ENCODE data around the gene NPPB.
A peak's percentile ranks its signal among the peaks of the same experiment; 100 is the strongest.

DNA sequence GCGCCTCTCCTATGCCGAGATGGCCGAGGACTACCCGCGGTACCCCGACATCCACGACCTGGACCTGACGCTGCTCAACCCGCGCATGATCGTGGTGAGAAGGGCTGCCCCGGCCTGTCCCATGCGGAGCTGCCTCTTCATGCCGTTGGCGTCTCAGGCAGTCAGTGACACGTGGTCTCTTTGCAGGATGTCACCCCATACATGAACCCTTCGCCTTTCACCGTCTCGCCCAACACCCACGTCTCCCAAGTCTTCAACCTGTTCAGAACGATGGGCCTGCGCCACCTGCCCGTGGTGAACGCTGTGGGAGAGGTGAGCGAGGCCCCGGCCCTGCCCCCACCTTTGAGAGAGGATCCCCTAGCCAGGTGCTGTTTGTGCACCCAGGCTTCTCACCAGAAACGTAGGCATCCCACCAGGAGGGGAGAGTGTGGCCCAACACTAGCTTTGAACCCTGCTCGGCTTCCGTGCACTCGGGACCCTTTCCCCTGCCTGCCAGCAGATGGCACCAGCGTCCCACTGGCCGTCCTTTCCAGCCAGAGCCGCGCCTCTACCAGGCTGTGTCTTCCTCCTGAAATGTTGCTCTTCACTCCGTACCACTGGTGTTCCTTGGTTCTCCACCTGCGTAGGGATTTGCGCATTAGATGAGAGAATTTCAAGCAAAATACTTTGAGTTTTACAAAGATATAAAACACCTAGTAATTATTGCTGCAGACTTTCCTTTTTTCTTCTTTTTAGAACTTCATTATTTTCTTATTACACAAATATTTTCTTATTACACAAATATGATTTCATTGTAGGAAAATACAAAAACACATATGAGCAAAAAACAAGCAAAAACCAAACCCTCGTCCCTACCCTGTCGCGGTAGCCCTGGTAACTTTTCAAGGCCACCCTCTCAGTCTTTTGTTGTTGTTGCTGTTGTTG, 20.1 kb downstream of the NPPB start:
- TF ChIP-seq, protein P1, sequence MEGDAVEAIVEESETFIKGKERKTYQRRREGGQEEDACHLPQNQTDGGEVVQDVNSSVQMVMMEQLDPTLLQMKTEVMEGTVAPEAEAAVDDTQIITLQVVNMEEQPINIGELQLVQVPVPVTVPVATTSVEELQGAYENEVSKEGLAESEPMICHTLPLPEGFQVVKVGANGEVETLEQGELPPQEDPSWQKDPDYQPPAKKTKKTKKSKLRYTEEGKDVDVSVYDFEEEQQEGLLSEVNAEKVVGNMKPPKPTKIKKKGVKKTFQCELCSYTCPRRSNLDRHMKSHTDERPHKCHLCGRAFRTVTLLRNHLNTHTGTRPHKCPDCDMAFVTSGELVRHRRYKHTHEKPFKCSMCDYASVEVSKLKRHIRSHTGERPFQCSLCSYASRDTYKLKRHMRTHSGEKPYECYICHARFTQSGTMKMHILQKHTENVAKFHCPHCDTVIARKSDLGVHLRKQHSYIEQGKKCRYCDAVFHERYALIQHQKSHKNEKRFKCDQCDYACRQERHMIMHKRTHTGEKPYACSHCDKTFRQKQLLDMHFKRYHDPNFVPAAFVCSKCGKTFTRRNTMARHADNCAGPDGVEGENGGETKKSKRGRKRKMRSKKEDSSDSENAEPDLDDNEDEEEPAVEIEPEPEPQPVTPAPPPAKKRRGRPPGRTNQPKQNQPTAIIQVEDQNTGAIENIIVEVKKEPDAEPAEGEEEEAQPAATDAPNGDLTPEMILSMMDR (IDR thresholded peaks at IDR 0.05), result peak in 5 of 7 experiments; percentile 91 to 92 (median 92)
- TF ChIP-seq POLR2A (IDR thresholded peaks at IDR 0.05) (no peak), POLR2AphosphoS5 (IDR thresholded peaks at IDR 0.05) (peak in 1 of 3 donors; percentile 57)

Data from stomach (tissue), 4 donors.